Measurements from ENCODE around the gene RPRML. TPM values are rescaled to one million over a fixed set of nuclear protein-coding genes. Genes with fewer than 3 reads are reported as not detected.
"Not testable (repeated sequence)": the region's sequence is repeated elsewhere in the genome, so short reads cannot be mapped to it uniquely, and the experiment has no call there.

RPRML gene
- total and polyA plus RNA-seq, 2 donors (not counting 1 experiment from before 2014, with no cell fraction given) = not detected

GRCh38 chr17:46989637-46990431 is 10.8 kb upstream of the RPRML start:
- no peaks in the 10 kb centered on the region for H4K20me1 ChIP-seq (ENCODE audit: control insufficient read depth, extremely low read depth, insufficient read depth, low read length)
- no peaks in the 10 kb centered on the region for H3K9me3 ChIP-seq (ENCODE audit: control insufficient read depth, insufficient read depth, low read depth, low read length)
- H3K27me3 ChIP-seq (ENCODE audit: control insufficient read depth, insufficient read depth, low read length) = peaks cover 2% of the 10 kb centered on the region
- no peak for DNase-seq (ENCODE audit: low read depth in 2 of 2)
- TF ChIP-seq CTCF (conservative IDR thresholded peaks at IDR 0.05 in 1 of 2, IDR thresholded peaks at IDR 0.05 in 1 of 2; ENCODE audit: low read depth in 1 of 2, low read length in 2 of 2) (no peak), EZH2 (IDR thresholded peaks at IDR 0.05; ENCODE audit: low read length, missing control alignments) (no peak)
- no peaks in the 10 kb centered on the region for H3K4me1 ChIP-seq (ENCODE audit: control insufficient read depth, extremely low read depth, insufficient read depth, low read length)
- H3K9ac ChIP-seq (ENCODE audit: insufficient read depth, low read length) = no peak overlapping the region
- no peaks in the 10 kb centered on the region for H3K36me3 ChIP-seq (ENCODE audit: control insufficient read depth, insufficient read depth, low read length)
- no peak overlapping the region for H2AFZ ChIP-seq (ENCODE audit: low read length)
- no peak overlapping the region for H3K4me2 ChIP-seq (ENCODE audit: extremely low read depth, insufficient read depth, low read length)
- no peaks in the 10 kb centered on the region for H3K79me2 ChIP-seq (ENCODE audit: control insufficient read depth, insufficient read depth, low read length)
- H3K4me3 ChIP-seq (replicated peaks in 1 of 4; ENCODE audit: control extremely low read depth in 1 of 4, insufficient read depth in 1 of 4, low read depth in 3 of 4, low read length in 4 of 4) = no peak overlapping the region
- H3K27ac ChIP-seq (ENCODE audit: insufficient read depth, low read length) = no peak overlapping the region

DNA sequence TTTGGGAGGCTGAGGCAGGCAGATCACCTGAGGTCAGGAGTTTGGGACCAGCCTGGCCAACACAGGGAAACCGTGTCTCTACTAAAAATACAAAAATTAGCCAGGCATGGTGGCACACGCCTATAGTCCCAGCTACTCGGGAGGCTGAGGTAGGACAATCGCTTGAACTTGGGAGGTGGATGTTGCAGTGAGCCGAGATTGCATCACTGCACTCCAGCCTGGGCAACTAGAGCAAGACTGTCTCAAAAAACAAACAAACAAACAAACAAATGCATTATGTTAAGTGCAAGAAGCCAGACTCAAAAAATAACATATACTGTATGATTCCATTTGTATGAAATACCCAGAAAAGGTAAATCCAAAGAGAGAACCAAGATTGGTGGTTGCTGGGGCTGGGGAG is 8.9 kb upstream of the RPRML start:
- not testable (repeated sequence) for H3K4me1 ChIP-seq (ENCODE audit: control insufficient read depth, extremely low read depth, insufficient read depth, low read length); H3K36me3 ChIP-seq (ENCODE audit: control insufficient read depth, insufficient read depth, low read length); DNase-seq (ENCODE audit: low read depth in 2 of 2); H3K27me3 ChIP-seq (ENCODE audit: control insufficient read depth, insufficient read depth, low read length); H3K79me2 ChIP-seq (ENCODE audit: control insufficient read depth, insufficient read depth, low read length); H3K9ac ChIP-seq (ENCODE audit: insufficient read depth, low read length); H4K20me1 ChIP-seq (ENCODE audit: control insufficient read depth, extremely low read depth, insufficient read depth, low read length); H3K4me3 ChIP-seq (replicated peaks in 1 of 4; ENCODE audit: control extremely low read depth in 1 of 4, insufficient read depth in 1 of 4, low read depth in 3 of 4, low read length in 4 of 4); H2AFZ ChIP-seq (ENCODE audit: low read length); H3K4me2 ChIP-seq (ENCODE audit: extremely low read depth, insufficient read depth, low read length); H3K9me3 ChIP-seq (ENCODE audit: control insufficient read depth, insufficient read depth, low read depth, low read length); H3K27ac ChIP-seq (ENCODE audit: insufficient read depth, low read length)

DNA sequence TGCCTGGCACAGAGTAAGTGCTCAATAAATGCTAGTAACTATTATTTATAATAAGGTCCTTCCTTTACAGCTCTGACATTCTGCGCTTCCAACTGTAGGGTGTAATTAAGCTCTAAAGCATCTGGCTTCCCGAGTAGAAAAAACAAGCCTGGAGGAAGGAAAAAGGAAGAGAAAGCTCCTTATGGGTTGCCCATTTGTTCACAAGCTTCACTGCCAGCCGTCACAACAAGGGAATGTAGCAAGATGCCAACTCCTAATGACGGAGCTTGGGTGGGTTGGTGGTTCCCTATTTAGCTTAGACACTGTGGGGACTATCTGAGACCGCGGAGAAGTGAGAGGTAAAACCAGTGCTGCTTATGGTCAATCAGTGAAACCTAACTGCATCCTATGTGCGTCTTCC is 7.3 kb upstream of the RPRML start:
- Histone ChIP-seq H2AFZ (ENCODE audit: low read length) (no peak overlapping the region), H3K27me3 (ENCODE audit: control insufficient read depth, insufficient read depth, low read length) (peaks cover 13% of the 10 kb centered on the region), H3K27ac (ENCODE audit: insufficient read depth, low read length) (no peak overlapping the region), H3K4me1 (ENCODE audit: control insufficient read depth, extremely low read depth, insufficient read depth, low read length) (no peaks in the 10 kb centered on the region), H3K79me2 (ENCODE audit: control insufficient read depth, insufficient read depth, low read length) (no peaks in the 10 kb centered on the region), H3K4me3 (replicated peaks in 1 of 4; ENCODE audit: control extremely low read depth in 1 of 4, insufficient read depth in 1 of 4, low read depth in 3 of 4, low read length in 4 of 4) (no peak overlapping the region), H3K9me3 (ENCODE audit: control insufficient read depth, insufficient read depth, low read depth, low read length) (no peaks in the 10 kb centered on the region), H4K20me1 (ENCODE audit: control insufficient read depth, extremely low read depth, insufficient read depth, low read length) (no peaks in the 10 kb centered on the region), H3K36me3 (ENCODE audit: control insufficient read depth, insufficient read depth, low read length) (no peaks in the 10 kb centered on the region), H3K4me2 (ENCODE audit: extremely low read depth, insufficient read depth, low read length) (no peak overlapping the region), H3K9ac (ENCODE audit: insufficient read depth, low read length) (no peak overlapping the region)
- no peak for DNase-seq (ENCODE audit: low read depth in 2 of 2)
- TF ChIP-seq EZH2 (IDR thresholded peaks at IDR 0.05; ENCODE audit: low read length, missing control alignments) = no peak
- no peak for TF ChIP-seq CTCF (conservative IDR thresholded peaks at IDR 0.05 in 1 of 2, IDR thresholded peaks at IDR 0.05 in 1 of 2; ENCODE audit: low read depth in 1 of 2, low read length in 2 of 2)
